Neural crest cell (in vitro differentiated cells): ENCODE measurements around the gene INO80E. TPM values are rescaled to one million over a fixed set of nuclear protein-coding genes. Genes with fewer than 3 reads are reported as not detected.
A peak's percentile ranks its signal among the peaks of the same experiment; 100 is the strongest.

Source experiments
- DNase-seq: peaks from one replicate; pipeline ENCODE4 v3.0.0; 2021; ENCODE audit warnings: low read depth, mixed read lengths, low spot score
- H3K27ac Mint-ChIP-seq: one replicate; pipeline ENCODE4 v1.8.0; 2021; ENCODE audit warnings: mild to moderate bottlenecking, mixed read lengths; ENCODE audit not compliant: unreplicated experiment
- H3K27me3 Mint-ChIP-seq: 2 replicates; pipeline ENCODE4 v1.8.0; 2021; ENCODE audit warnings: low read depth, mild to moderate bottlenecking, mixed read lengths
- H3K36me3 Mint-ChIP-seq: 2 replicates; pipeline ENCODE4 v1.8.0; 2021; ENCODE audit warnings: low read depth, mild to moderate bottlenecking, mixed read lengths
- H3K4me1 Mint-ChIP-seq: 2 replicates; pipeline ENCODE4 v1.8.0; 2021; ENCODE audit warnings: mixed read lengths
- H3K4me3 Mint-ChIP-seq: one replicate; pipeline ENCODE4 v1.8.0; 2021; ENCODE audit warnings: mild to moderate bottlenecking, mixed read lengths
- H3K9me3 Mint-ChIP-seq: 2 replicates; pipeline ENCODE4 v1.8.0; 2021; ENCODE audit warnings: mixed read lengths
- CTCF ChIP-seq: fragments of 200-600 bp; sonication (generic); conservative IDR thresholded peaks from 2 replicates; pipeline ENCODE4 v1.5.0; 2021; ENCODE audit warnings: antibody characterized with exemption, mild to moderate bottlenecking
- total RNA-seq: library from RNA; stranded (reverse); gene quantifications from 2 replicates; pipeline ENCODE4 v1.2.1, GENCODE V29; 2021

INO80E gene
- total RNA-seq, 1 donor from 2014 or later, result 88.6 TPM

GRCh38 chr16:30006659-30007377, 10.8 kb downstream of the INO80E start:
- Mint-ChIP-seq H3K27me3 (peaks cover 10% of the 10 kb centered on the region), H3K4me1 (peaks cover under 1% of the 10 kb centered on the region), H3K4me3 (no peak overlapping the region), H3K36me3 (peaks cover 2% of the 10 kb centered on the region), H3K9me3 (no peaks in the 10 kb centered on the region), H3K27ac (no peak overlapping the region)
- no peak for DNase-seq
- no peak for TF ChIP-seq CTCF

DNA sequence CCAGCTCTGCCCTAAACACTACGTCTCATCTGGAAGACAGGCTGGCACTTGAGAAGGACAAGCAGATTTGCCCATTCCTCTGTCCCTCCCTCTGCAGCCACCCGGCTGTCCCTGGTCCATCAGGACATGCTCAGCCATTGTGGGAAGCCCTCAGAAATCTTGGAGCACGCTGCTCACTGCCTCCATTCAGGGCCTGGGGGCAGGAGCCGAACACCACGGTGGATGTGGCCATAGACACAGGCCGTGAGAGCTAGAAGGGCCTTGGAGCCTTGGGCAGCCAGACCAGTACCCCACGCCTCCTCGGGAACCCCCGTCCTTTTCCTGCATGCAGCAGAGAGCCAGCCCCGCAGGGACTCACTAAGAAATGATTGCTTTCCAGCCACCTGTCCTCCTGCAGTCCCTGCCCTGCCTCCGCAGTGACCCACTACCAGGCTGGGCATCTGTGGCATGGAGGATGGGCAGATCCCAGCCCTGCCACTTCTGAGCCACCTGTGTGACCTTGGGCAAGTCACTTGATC, 11.4 kb downstream of the INO80E start:
- H3K36me3 Mint-ChIP-seq, result no peaks in the 10 kb centered on the region
- DNase-seq, result no peak
- peaks cover 5% of the 10 kb centered on the region for H3K4me1 Mint-ChIP-seq
- TF ChIP-seq CTCF, result no peak
- H3K27ac Mint-ChIP-seq, result no peak overlapping the region
- H3K9me3 Mint-ChIP-seq, result no peaks in the 10 kb centered on the region
- peaks cover 15% of the 10 kb centered on the region for H3K27me3 Mint-ChIP-seq
- no peak overlapping the region for H3K4me3 Mint-ChIP-seq

DNA sequence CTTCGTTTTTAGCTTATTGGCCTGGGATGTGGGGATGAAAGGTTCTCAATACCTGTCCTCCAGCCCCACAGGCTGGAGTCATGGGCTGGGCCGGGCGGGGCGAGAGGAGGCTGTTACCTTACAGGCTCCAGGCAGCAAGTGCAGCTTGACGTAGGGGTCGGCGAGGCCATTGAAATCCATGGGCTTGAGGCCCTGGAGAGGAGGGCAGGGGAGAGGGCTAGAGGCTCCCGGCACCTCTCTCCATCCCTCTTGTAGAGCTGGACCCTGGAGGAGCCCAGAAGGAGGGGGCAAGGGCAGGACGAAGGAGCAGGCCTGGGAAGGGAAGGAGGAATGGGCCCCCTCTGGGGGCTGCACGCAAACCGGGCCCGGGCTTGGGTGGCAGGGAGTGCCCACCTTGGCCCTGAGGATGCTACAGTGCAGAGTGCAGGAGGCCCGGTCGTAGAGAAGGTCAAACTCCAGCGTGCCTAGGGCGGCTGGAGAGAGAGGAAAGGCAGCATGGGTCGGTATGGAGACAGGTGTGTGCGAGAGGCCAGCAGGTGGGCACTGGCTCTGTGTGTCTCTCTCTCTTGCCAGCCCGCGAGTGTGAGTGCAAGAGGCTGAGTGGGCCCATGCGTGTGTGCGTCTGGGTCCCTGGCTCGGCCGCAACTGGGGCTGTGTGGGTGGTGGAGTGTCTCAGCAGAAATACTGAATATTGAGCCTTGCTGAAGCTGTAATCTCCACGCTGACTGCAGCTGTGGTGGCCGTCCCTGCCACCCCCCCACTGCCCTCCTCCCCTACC, 13.2 kb downstream of the INO80E start:
- Mint-ChIP-seq H3K4me3 (peak overlapping the region; percentile 69), H3K27ac (no peak overlapping the region), H3K9me3 (no peaks in the 10 kb centered on the region), H3K4me1 (peaks cover 5% of the 10 kb centered on the region), H3K27me3 (peaks cover 20% of the 10 kb centered on the region), H3K36me3 (no peaks in the 10 kb centered on the region)
- DNase-seq, result no peak
- no peak for TF ChIP-seq CTCF

GRCh38 chr16:30009990-30010843, 14.2 kb downstream of the INO80E start:
- peak overlapping the region; percentile 83 for H3K4me3 Mint-ChIP-seq
- TF ChIP-seq CTCF, result no peak
- H3K27ac Mint-ChIP-seq, result peak overlapping the region; percentile 27
- H3K27me3 Mint-ChIP-seq, result peaks cover 20% of the 10 kb centered on the region
- no peak for DNase-seq
- peaks cover 5% of the 10 kb centered on the region for H3K4me1 Mint-ChIP-seq
- H3K36me3 Mint-ChIP-seq, result no peaks in the 10 kb centered on the region
- no peaks in the 10 kb centered on the region for H3K9me3 Mint-ChIP-seq
